IMR-90 (cell line): ENCODE data around the gene ADCY5. TPM values are rescaled to one million over a fixed set of nuclear protein-coding genes. Genes with fewer than 3 reads are reported as not detected.

Experiments
- ATAC-seq: fragments of 200-7000 bp; cut with Tn5 transposase; 2 replicates; pipeline ENCODE4 v1.9.1; 2020; ENCODE audit warnings: low read depth, mild to moderate bottlenecking, moderate library complexity
- BruUV-seq: library from RNA; stranded (reverse); fragments of 400-500 nt; replicated peaks from 2 replicates; lab custom pipeline; 2021; lab: Mats Ljungman, UMichigan
- CTCF ChIA-PET: fragments of 300-600 bp; formaldehyde crosslinking; extraction: SDS; loops from one replicate; lab custom pipeline; 2021; ENCODE audit warnings: antibody characterized with exemption; lab: Yijun Ruan, JAX
- POLR2A ChIA-PET: fragments of 300-600 bp; sonication (Branson Sonifier 250); formaldehyde crosslinking; loops from one replicate; lab custom pipeline; 2022; ENCODE audit warnings: antibody characterized with exemption; ENCODE audit not compliant: unreplicated experiment; lab: Charles Lee
- DNase-seq: peaks from one replicate; pipeline ENCODE4 v3.0.0; 2013
- H2AFZ ChIP-seq: replicated peaks from 2 replicates; pipeline ENCODE3; 2013; ENCODE audit warnings: low read length, mild to moderate bottlenecking; ENCODE audit not compliant: poor library complexity
- H2AK5ac ChIP-seq: 2 replicates; pipeline ENCODE4 v1.6.1; 2013; ENCODE audit warnings: low read depth, low read length, inconsistent platforms
- H2AK9ac ChIP-seq: replicated peaks from 2 replicates; pipeline ENCODE3; 2013; ENCODE audit warnings: mild to moderate bottlenecking, low read depth, low read length, moderate library complexity; ENCODE audit not compliant: poor library complexity
- H2BK120ac ChIP-seq: 2 replicates; pipeline ENCODE4 v1.6.1; 2013; ENCODE audit warnings: low read depth, low read length, inconsistent platforms
- H2BK15ac ChIP-seq: 3 replicates; pipeline ENCODE4 v1.6.1; 2013; ENCODE audit warnings: low read depth, low read length, inconsistent platforms
- H2BK20ac ChIP-seq: 2 replicates; pipeline ENCODE4 v1.6.1; 2013; ENCODE audit warnings: low read depth, mild to moderate bottlenecking, inconsistent platforms, low read length, moderate library complexity
- H2BK5ac ChIP-seq: 2 replicates; pipeline ENCODE4 v1.6.1; 2013; ENCODE audit warnings: mild to moderate bottlenecking, low read depth, low read length, inconsistent platforms; ENCODE audit not compliant: poor library complexity, severe bottlenecking
- H3K14ac ChIP-seq: replicated peaks from 2 replicates; pipeline ENCODE4 v1.6.1; 2013; ENCODE audit warnings: low read depth, low read length, inconsistent platforms
- H3K18ac ChIP-seq: 2 replicates; pipeline ENCODE4 v1.6.1; 2013; ENCODE audit warnings: low read depth, low read length, control low read depth
- H3K23ac ChIP-seq: 2 replicates; pipeline ENCODE4 v1.6.1; 2013; ENCODE audit warnings: low read depth, low read length, inconsistent platforms
- H3K27ac ChIP-seq: 2 replicates; pipeline ENCODE4 v1.5.1; 2013; ENCODE audit warnings: mild to moderate bottlenecking, control low read depth, low read length; ENCODE audit not compliant: insufficient read depth
- H3K27me3 ChIP-seq: 2 replicates; pipeline ENCODE4 v1.6.1; 2013; ENCODE audit warnings: low read length; ENCODE audit not compliant: control insufficient read depth, insufficient read depth
- H3K36me3 ChIP-seq: 2 replicates; pipeline ENCODE4 v1.6.1; 2013; ENCODE audit warnings: low read length, mixed read lengths; ENCODE audit not compliant: control insufficient read depth, insufficient read depth
- H3K4ac ChIP-seq: 2 replicates; pipeline ENCODE4 v1.6.1; 2013; ENCODE audit warnings: low read depth, low read length, inconsistent platforms
- H3K4me1 ChIP-seq: 2 replicates; pipeline ENCODE4 v1.6.1; 2013; ENCODE audit warnings: low read length, mixed read lengths; ENCODE audit not compliant: control insufficient read depth, insufficient read depth
- H3K4me2 ChIP-seq: 2 replicates; pipeline ENCODE4 v1.6.1; 2013; ENCODE audit warnings: low read depth, mild to moderate bottlenecking, control low read depth, low read length, moderate library complexity
- H3K4me3 ChIP-seq: 2 replicates; pipeline ENCODE4 v1.5.1; 2013; ENCODE audit warnings: low read depth, mild to moderate bottlenecking, control low read depth, low read length, moderate library complexity; ENCODE audit not compliant: insufficient read depth
- H3K56ac ChIP-seq: 2 replicates; pipeline ENCODE4 v1.6.1; 2013; ENCODE audit warnings: low read length, inconsistent platforms; ENCODE audit not compliant: insufficient read depth; ENCODE audit errors: extremely low read depth
- H3K79me1 ChIP-seq, 2 experiments: 2 replicates each; pipeline ENCODE4 v1.6.1; 2013; ENCODE audit warnings: low read length in 2 of 2, inconsistent platforms in 1 of 2, low read depth in 1 of 2
- H3K9ac ChIP-seq: 2 replicates; pipeline ENCODE4 v1.6.1; 2013; ENCODE audit warnings: low read depth, low read length, control low read depth
- H3K9me1 ChIP-seq: 2 replicates; pipeline ENCODE4 v1.6.1; 2013; ENCODE audit warnings: low read length, inconsistent platforms; ENCODE audit not compliant: insufficient read depth
- H3K9me3 ChIP-seq: 2 replicates; pipeline ENCODE4 v1.6.1; 2013; ENCODE audit warnings: low read length; ENCODE audit not compliant: control insufficient read depth, insufficient read depth
- H4K20me1 ChIP-seq: 2 replicates; pipeline ENCODE4 v1.6.1; 2013; ENCODE audit warnings: low read length, inconsistent platforms; ENCODE audit not compliant: insufficient read depth
- H4K5ac ChIP-seq: 2 replicates; pipeline ENCODE4 v1.6.1; 2013; ENCODE audit warnings: mild to moderate bottlenecking, low read depth, low read length, control low read depth
- H4K8ac ChIP-seq, 2 experiments: 2 replicates each; pipeline ENCODE4 v1.6.1; 2013; ENCODE audit warnings: low read depth in 2 of 2, low read length in 2 of 2, control low read depth in 1 of 2, inconsistent platforms in 1 of 2
- H4K91ac ChIP-seq: 2 replicates; pipeline ENCODE4 v1.6.1; 2013; ENCODE audit warnings: low read depth, low read length, inconsistent platforms; ENCODE audit not compliant: insufficient read depth
- BHLHE40 ChIP-seq: fragments of 150-350 bp; IDR thresholded peaks from 2 replicates; pipeline ENCODE4 v1.6.1; 2016; ENCODE audit warnings: mild to moderate bottlenecking, low read depth, low read length
- CEBPB ChIP-seq: IDR thresholded peaks from 2 replicates; pipeline ENCODE4 v1.6.1; 2012; ENCODE audit warnings: low read depth, low read length, improper control_type of control experiment
- CTCF ChIP-seq: conservative IDR thresholded peaks from 2 replicates; pipeline ENCODE4 v1.5.1; 2012; ENCODE audit warnings: mild to moderate bottlenecking, low read depth, low read length, improper control_type of control experiment
- FOS ChIP-seq: fragments of 150-350 bp; IDR thresholded peaks from 2 replicates; pipeline ENCODE4 v1.6.1; 2016; ENCODE audit warnings: low read depth, low read length
- MAFK ChIP-seq: IDR thresholded peaks from 2 replicates; pipeline ENCODE4 v1.6.1; 2012; ENCODE audit warnings: low read depth, low read length, improper control_type of control experiment
- MAZ ChIP-seq: IDR thresholded peaks from 2 replicates; pipeline ENCODE4 v1.6.1; 2012; ENCODE audit warnings: low read depth, mild to moderate bottlenecking, low read length, improper control_type of control experiment, moderate library complexity, borderline replicate concordance
- MXI1 ChIP-seq: IDR thresholded peaks from 2 replicates; pipeline ENCODE4 v1.6.1; 2012; ENCODE audit warnings: low read depth, mild to moderate bottlenecking, low read length, moderate library complexity, borderline replicate concordance
- NFE2L2 ChIP-seq: fragments of 150-350 bp; IDR thresholded peaks from 2 replicates; pipeline ENCODE4 v1.6.1; 2016; ENCODE audit warnings: low read depth, mild to moderate bottlenecking, low read length
- POLR2A ChIP-seq: IDR thresholded peaks from 2 replicates; pipeline ENCODE4 v1.6.1; 2012; ENCODE audit warnings: mild to moderate bottlenecking, low read depth, low read length
- RAD21 ChIP-seq: IDR thresholded peaks from 2 replicates; pipeline ENCODE4 v1.6.1; 2012; ENCODE audit warnings: low read length, improper control_type of control experiment
- RCOR1 ChIP-seq: IDR thresholded peaks from 2 replicates; pipeline ENCODE4 v1.6.1; 2012; ENCODE audit warnings: mild to moderate bottlenecking, low read length, improper control_type of control experiment; ENCODE audit not compliant: insufficient replicate concordance
- RFX5 ChIP-seq: IDR thresholded peaks from 2 replicates; pipeline ENCODE4 v1.8.0; 2012; ENCODE audit warnings: low read depth, mild to moderate bottlenecking, low read length, moderate library complexity
- SMC3 ChIP-seq: fragments of 150-350 bp; IDR thresholded peaks from 2 replicates; pipeline ENCODE4 v1.6.1; 2016; ENCODE audit warnings: low read depth, mild to moderate bottlenecking, antibody characterized with exemption, low read length, moderate library complexity
- USF2 ChIP-seq: fragments of 150-350 bp; IDR thresholded peaks from 2 replicates; pipeline ENCODE4 v1.6.1; 2017; ENCODE audit warnings: mild to moderate bottlenecking, antibody characterized with exemption, low read length, low read depth
- WGBS, 2 experiments: methylation state at CpG; one replicate each; pipeline versions ENCODE4 v1.1.5 to v1.1.7; 2013; ENCODE audit warnings: missing lambda C conversion rate in 2 of 2; ENCODE audit not compliant: insufficient read length in 1 of 2; ENCODE audit errors: extremely low coverage in 2 of 2; 5-methylcytosine and 5-hydroxymethylcytosine counted together
- dilution Hi-C: fragments of 300-500 bp; cut with HindIII; formaldehyde crosslinking; loops from one replicate; pipeline ENCODE4 v1.14.3; 2018; ENCODE audit warnings: low sequenced_read_pairs; ENCODE audit not compliant: unreplicated experiment
- in situ Hi-C: fragments of 300-500 bp; cut with MboI; formaldehyde crosslinking; loops from 3 replicates; pipeline ENCODE4 v1.14.3; 2019; ENCODE audit warnings: low sequenced_read_pairs, inconsistent platforms, mixed read lengths
- intact Hi-C: fragments of 100-400 bp; cut with micrococcal nuclease; formaldehyde crosslinking; loops from 2 replicates; pipeline ENCODE4 v1.10.0; 2022
- polyA plus RNA-seq, 3 experiments: library from polyadenylated mRNA; depleted of rRNA; stranded (reverse); fragments of >200 nt; gene quantifications; 2 replicates each; pipeline ENCODE4 v1.2.3, GENCODE V29; 2012; ENCODE audit warnings: low replicate concordance in 1 of 3
- total RNA-seq: library from RNA; depleted of rRNA; stranded (reverse); fragments of >200 nt; gene quantifications from 2 replicates; pipeline ENCODE4 v1.2.3, GENCODE V29; 2012
- TF ChIP-seq, protein P1 (sequence below): fragments of 150-350 bp; IDR thresholded peaks from 2 replicates; pipeline ENCODE4 v1.6.1; 2016; ENCODE audit warnings: low read depth, mild to moderate bottlenecking, low read length, moderate library complexity, borderline replicate concordance

ADCY5 gene
- total and polyA plus RNA-seq, 2 of the 4 experiments (the other 2 are of a cell fraction) = 0.14 to 0.18 TPM

DNA sequence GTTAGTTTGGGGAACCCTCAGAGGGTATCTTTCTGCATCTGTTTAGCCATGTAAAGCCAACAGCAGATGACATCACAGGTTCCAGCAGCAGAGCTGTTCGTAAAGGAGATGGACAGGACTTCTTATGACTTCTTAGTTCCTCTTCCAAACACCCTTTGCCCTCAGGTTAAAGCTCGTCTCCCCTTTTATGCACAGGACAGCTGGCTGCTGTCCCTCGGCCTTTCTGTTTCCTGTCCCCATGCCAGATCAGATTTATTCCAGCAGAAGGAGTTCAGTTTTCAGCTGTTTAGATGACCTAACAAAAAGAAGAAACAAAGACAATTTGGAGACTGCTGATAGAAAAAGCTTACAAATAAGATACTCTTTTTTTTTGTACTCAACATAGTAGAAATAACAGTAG lies 202.0 kb downstream of the ADCY5 start:
- no peak for TF ChIP-seq BHLHE40
- TF ChIP-seq FOS = no peak
- TF ChIP-seq CEBPB = no peak
- no peak for TF ChIP-seq USF2
- TF ChIP-seq MXI1 = no peak
- no peak for TF ChIP-seq RCOR1
- TF ChIP-seq MAFK = no peak
- TF ChIP-seq RFX5 = no peak
- TF ChIP-seq MAZ = no peak
- TF ChIP-seq RAD21 = no peak
- no peak for TF ChIP-seq SMC3
- TF ChIP-seq, protein P1, sequence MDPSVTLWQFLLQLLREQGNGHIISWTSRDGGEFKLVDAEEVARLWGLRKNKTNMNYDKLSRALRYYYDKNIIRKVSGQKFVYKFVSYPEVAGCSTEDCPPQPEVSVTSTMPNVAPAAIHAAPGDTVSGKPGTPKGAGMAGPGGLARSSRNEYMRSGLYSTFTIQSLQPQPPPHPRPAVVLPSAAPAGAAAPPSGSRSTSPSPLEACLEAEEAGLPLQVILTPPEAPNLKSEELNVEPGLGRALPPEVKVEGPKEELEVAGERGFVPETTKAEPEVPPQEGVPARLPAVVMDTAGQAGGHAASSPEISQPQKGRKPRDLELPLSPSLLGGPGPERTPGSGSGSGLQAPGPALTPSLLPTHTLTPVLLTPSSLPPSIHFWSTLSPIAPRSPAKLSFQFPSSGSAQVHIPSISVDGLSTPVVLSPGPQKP = no peak
- TF ChIP-seq CTCF = no peak
- no peak for TF ChIP-seq NFE2L2
- no peak for TF ChIP-seq POLR2A
- ChIA-PET POLR2A (interaction anchor here (0.7 kb wide), 1 partner anchor 180 kb away, joined by 8 read pairs; the partner anchor contains the start of gene PDIA5), CTCF (interaction anchor here (0.7 kb wide), 1 partner anchor 1787 kb away, joined by 3 read pairs; no protein-coding TSS in a partner anchor)
- Histone ChIP-seq H3K9ac (no peak overlapping the region), H2BK20ac (no peak overlapping the region), H2BK15ac (no peak overlapping the region), H2BK5ac (no peak overlapping the region), H3K23ac (no peak overlapping the region), H2AFZ (no peak overlapping the region), H3K36me3 (peaks cover 6% of the 10 kb centered on the region; the same call in 1 of the 2 replicates), H4K8ac (no peak overlapping the region), H3K9me1 (peaks cover 4% of the 10 kb centered on the region), H2AK9ac (no peak overlapping the region), H3K4ac (no peak overlapping the region), H2BK120ac (no peak overlapping the region), H4K5ac (no peak overlapping the region), H3K9me3 (no peaks in the 10 kb centered on the region), H3K27me3 (no peaks in the 10 kb centered on the region), H3K4me2 (no peak overlapping the region), H3K14ac (no peak overlapping the region), H3K27ac (no peak overlapping the region), H3K79me1 (peaks cover 0 to 3% of the 10 kb centered on the region in 2 experiments; a peak in 3 of 4 replicates), H3K56ac (no peak overlapping the region), H3K4me1 (no peaks in the 10 kb centered on the region), H4K91ac (no peak overlapping the region), H2AK5ac (no peak overlapping the region), H3K18ac (no peak overlapping the region), H4K20me1 (peaks cover 3% of the 10 kb centered on the region; the same call in 1 of the 2 replicates), H3K4me3 (no peak overlapping the region)
- no TSS peak for BruUV-seq
- in situ Hi-C loops = no loop called here
- ATAC-seq (no peak), DNase-seq (no peak)
- intact Hi-C loops = no loop called here
- dilution Hi-C loops = no loop called here
- WGBS, 2 experiments = no CpG with 5 or more reads among the region's 3 CpGs
